Measurements from ENCODE around the gene VAT1L. TPM values are rescaled to one million over a fixed set of nuclear protein-coding genes. Genes with fewer than 3 reads are reported as not detected.

VAT1L gene
- total RNA-seq, 1 experiment from 2014 or later, result 19.1 TPM

- H3K36me3 Mint-ChIP-seq, result peaks cover 4% of the 10 kb centered on the region
- TF ChIP-seq SMAD4 (CRISPR knock-in tag; IDR thresholded peaks at IDR 0.05) (no peak), OVOL2 (CRISPR knock-in tag; IDR thresholded peaks at IDR 0.05; ENCODE audit: borderline replicate concordance) (no peak), CREB1 (CRISPR knock-in tag; IDR thresholded peaks at IDR 0.05) (no peak), FOXK1 (CRISPR knock-in tag; IDR thresholded peaks at IDR 0.05) (no peak), GTF2I (CRISPR knock-in tag; conservative IDR thresholded peaks at IDR 0.05) (no peak), ZNF281 (CRISPR knock-in tag; IDR thresholded peaks at IDR 0.05) (no peak), TCF7 (CRISPR knock-in tag; IDR thresholded peaks at IDR 0.05; ENCODE audit: low read depth) (no peak), MAX (CRISPR knock-in tag; IDR thresholded peaks at IDR 0.05) (no peak), ZNF317 (CRISPR knock-in tag; IDR thresholded peaks at IDR 0.05; ENCODE audit: borderline replicate concordance, low read depth) (no peak), KAT7 (CRISPR knock-in tag; IDR thresholded peaks at IDR 0.05; ENCODE audit: borderline replicate concordance) (no peak), TEAD1 (CRISPR knock-in tag; IDR thresholded peaks at IDR 0.05) (no peak), CREM (CRISPR knock-in tag; IDR thresholded peaks at IDR 0.05) (no peak), ZNF219 (CRISPR knock-in tag; IDR thresholded peaks at IDR 0.05; ENCODE audit: borderline replicate concordance) (no peak), NR2C2 (CRISPR knock-in tag; IDR thresholded peaks at IDR 0.05) (no peak)
- TF ChIP-seq, protein P1, sequence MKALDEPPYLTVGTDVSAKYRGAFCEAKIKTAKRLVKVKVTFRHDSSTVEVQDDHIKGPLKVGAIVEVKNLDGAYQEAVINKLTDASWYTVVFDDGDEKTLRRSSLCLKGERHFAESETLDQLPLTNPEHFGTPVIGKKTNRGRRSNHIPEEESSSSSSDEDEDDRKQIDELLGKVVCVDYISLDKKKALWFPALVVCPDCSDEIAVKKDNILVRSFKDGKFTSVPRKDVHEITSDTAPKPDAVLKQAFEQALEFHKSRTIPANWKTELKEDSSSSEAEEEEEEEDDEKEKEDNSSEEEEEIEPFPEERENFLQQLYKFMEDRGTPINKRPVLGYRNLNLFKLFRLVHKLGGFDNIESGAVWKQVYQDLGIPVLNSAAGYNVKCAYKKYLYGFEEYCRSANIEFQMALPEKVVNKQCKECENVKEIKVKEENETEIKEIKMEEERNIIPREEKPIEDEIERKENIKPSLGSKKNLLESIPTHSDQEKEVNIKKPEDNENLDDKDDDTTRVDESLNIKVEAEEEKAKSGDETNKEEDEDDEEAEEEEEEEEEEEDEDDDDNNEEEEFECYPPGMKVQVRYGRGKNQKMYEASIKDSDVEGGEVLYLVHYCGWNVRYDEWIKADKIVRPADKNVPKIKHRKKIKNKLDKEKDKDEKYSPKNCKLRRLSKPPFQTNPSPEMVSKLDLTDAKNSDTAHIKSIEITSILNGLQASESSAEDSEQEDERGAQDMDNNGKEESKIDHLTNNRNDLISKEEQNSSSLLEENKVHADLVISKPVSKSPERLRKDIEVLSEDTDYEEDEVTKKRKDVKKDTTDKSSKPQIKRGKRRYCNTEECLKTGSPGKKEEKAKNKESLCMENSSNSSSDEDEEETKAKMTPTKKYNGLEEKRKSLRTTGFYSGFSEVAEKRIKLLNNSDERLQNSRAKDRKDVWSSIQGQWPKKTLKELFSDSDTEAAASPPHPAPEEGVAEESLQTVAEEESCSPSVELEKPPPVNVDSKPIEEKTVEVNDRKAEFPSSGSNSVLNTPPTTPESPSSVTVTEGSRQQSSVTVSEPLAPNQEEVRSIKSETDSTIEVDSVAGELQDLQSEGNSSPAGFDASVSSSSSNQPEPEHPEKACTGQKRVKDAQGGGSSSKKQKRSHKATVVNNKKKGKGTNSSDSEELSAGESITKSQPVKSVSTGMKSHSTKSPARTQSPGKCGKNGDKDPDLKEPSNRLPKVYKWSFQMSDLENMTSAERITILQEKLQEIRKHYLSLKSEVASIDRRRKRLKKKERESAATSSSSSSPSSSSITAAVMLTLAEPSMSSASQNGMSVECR (CRISPR knock-in tag; IDR thresholded peaks at IDR 0.05; ENCODE audit: borderline replicate concordance), result no peak
- TF ChIP-seq, protein P2, sequence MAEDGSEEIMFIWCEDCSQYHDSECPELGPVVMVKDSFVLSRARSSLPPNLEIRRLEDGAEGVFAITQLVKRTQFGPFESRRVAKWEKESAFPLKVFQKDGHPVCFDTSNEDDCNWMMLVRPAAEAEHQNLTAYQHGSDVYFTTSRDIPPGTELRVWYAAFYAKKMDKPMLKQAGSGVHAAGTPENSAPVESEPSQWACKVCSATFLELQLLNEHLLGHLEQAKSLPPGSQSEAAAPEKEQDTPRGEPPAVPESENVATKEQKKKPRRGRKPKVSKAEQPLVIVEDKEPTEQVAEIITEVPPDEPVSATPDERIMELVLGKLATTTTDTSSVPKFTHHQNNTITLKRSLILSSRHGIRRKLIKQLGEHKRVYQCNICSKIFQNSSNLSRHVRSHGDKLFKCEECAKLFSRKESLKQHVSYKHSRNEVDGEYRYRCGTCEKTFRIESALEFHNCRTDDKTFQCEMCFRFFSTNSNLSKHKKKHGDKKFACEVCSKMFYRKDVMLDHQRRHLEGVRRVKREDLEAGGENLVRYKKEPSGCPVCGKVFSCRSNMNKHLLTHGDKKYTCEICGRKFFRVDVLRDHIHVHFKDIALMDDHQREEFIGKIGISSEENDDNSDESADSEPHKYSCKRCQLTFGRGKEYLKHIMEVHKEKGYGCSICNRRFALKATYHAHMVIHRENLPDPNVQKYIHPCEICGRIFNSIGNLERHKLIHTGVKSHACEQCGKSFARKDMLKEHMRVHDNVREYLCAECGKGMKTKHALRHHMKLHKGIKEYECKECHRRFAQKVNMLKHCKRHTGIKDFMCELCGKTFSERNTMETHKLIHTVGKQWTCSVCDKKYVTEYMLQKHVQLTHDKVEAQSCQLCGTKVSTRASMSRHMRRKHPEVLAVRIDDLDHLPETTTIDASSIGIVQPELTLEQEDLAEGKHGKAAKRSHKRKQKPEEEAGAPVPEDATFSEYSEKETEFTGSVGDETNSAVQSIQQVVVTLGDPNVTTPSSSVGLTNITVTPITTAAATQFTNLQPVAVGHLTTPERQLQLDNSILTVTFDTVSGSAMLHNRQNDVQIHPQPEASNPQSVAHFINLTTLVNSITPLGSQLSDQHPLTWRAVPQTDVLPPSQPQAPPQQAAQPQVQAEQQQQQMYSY (CRISPR knock-in tag; IDR thresholded peaks at IDR 0.05), result no peak
- TF ChIP-seq, protein P3, sequence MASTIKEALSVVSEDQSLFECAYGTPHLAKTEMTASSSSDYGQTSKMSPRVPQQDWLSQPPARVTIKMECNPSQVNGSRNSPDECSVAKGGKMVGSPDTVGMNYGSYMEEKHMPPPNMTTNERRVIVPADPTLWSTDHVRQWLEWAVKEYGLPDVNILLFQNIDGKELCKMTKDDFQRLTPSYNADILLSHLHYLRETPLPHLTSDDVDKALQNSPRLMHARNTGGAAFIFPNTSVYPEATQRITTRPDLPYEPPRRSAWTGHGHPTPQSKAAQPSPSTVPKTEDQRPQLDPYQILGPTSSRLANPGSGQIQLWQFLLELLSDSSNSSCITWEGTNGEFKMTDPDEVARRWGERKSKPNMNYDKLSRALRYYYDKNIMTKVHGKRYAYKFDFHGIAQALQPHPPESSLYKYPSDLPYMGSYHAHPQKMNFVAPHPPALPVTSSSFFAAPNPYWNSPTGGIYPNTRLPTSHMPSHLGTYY (CRISPR knock-in tag; IDR thresholded peaks at IDR 0.05), result no peak
- no peaks in the 10 kb centered on the region for H3K27me3 Mint-ChIP-seq (ENCODE audit: low read depth)
- ATAC-seq (no peak), DNase-seq (ENCODE audit: low spot score) (no peak)
- ChIA-PET CTCF (no interaction called here), POLR2A (no interaction called here)
- no peak overlapping the region for H3K4me3 Mint-ChIP-seq
- peaks cover 2% of the 10 kb centered on the region; the same call in 1 of the 2 replicates for H3K9me3 Mint-ChIP-seq
- 0 out of 2 replicates have a peak, but pooled peaks cover 11% of the 10 kb centered on the region for H3K4me1 Mint-ChIP-seq
- H3K27ac Mint-ChIP-seq, result no peak overlapping the region
These were observed 80.1 kb downstream of the VAT1L start for GRCh38 chr16:77868478-77868877.
